ENCODE results near the gene MICU1. TPM values are rescaled to one million over a fixed set of nuclear protein-coding genes. Genes with fewer than 3 reads are reported as not detected.
"Not testable (repeated sequence)": the region's sequence is repeated elsewhere in the genome, so short reads cannot be mapped to it uniquely, and the experiment has no call there.

The MICU1 gene
- total RNA-seq, 1 experiment from 2014 or later: 36.0 TPM

DNA sequence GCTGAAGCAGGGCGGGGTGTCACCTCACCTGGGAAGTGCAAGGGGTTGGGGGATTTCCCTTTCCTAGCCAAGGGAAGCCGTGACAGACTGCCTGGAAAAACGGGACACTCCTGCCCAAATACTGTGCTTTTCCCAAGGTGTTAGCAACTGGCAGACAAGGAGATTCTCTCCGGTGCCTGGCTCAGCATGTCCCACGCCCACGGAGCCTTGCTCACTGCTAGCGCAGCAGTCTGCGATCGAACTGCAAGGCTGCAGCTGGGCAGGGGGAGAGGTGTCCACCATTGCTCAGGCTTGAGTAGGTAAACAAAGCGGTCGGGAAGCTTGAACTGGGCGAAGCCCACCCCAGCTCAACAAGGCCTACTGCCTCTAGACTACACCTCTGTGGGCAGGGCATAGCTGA, 190.3 kb downstream of the MICU1 start:
- no peak for TF ChIP-seq FOXJ3 (CRISPR knock-in tag; IDR thresholded peaks at IDR 0.05; ENCODE audit: borderline replicate concordance)
- TF ChIP-seq CTCF (IDR thresholded peaks at IDR 0.05): no peak
- no peak for TF ChIP-seq GRHL2 (CRISPR knock-in tag; IDR thresholded peaks at IDR 0.05; ENCODE audit: insufficient replicate concordance, severe bottlenecking)
- no peak for TF ChIP-seq SP1 (CRISPR knock-in tag; conservative IDR thresholded peaks at IDR 0.05)
- TF ChIP-seq NR3C1 (CRISPR knock-in tag; conservative IDR thresholded peaks at IDR 0.05; ENCODE audit: low read depth): no peak
- no peak for TF ChIP-seq EMX1 (CRISPR knock-in tag; IDR thresholded peaks at IDR 0.05)
- TF ChIP-seq NR2C2 (CRISPR knock-in tag; IDR thresholded peaks at IDR 0.05): no peak
- no peak for TF ChIP-seq IRF2 (CRISPR knock-in tag; IDR thresholded peaks at IDR 0.05; ENCODE audit: borderline replicate concordance, low read depth)
- no peak for TF ChIP-seq JAZF1 (CRISPR knock-in tag; IDR thresholded peaks at IDR 0.05)
- TF ChIP-seq MAX (CRISPR knock-in tag; IDR thresholded peaks at IDR 0.05): no peak
- no peak for TF ChIP-seq GTF2I (CRISPR knock-in tag; conservative IDR thresholded peaks at IDR 0.05)
- no peak for TF ChIP-seq ZNF425 (CRISPR knock-in tag; conservative IDR thresholded peaks at IDR 0.05)
- Mint-ChIP-seq H3K27ac (no peak overlapping the region), H3K4me3 (no peak overlapping the region), H3K4me1 (peaks cover 3% of the 10 kb centered on the region; the same call in 1 of the 2 replicates), H3K27me3 (ENCODE audit: low read depth) (no peaks in the 10 kb centered on the region), H3K36me3 (no peaks in the 10 kb centered on the region), H3K9me3 (no peaks in the 10 kb centered on the region)
- ChIA-PET CTCF (interaction anchor here (0.7 to 1.5 kb wide), 3 partner anchors 9 to 71 kb away, joined by 3 to 4 read pairs (median 4); no protein-coding TSS in a partner anchor), POLR2A (interaction anchor here (0.6 kb wide), 1 partner anchor 23 kb away, joined by 5 read pairs; no protein-coding TSS in a partner anchor)
- ATAC-seq: no peak
- no peak for DNase-seq (ENCODE audit: low spot score)

DNA sequence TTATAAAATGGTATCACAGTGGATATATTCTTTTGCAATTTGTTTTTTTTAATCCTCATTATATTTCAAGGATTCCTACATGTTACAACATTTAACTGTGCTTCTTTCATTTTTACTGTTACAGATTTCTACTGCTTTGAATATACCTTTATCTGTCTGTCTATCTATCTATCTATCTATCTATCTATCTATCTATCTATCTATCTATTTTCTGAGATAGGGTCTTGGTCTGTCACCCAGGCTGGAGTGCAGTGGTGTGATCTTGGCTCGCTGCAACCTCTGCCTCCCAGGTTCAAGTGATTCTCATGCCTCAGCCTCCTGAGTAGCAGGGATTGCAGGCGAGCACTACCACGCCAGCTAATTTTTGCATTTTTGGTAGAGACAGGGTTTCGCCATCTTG, 194.9 kb downstream of the MICU1 start:
- DNase-seq (ENCODE audit: low spot score); H3K27ac Mint-ChIP-seq; H3K4me3 Mint-ChIP-seq; ATAC-seq; POLR2A ChIA-PET; H3K27me3 Mint-ChIP-seq (ENCODE audit: low read depth); CTCF ChIA-PET; H3K9me3 Mint-ChIP-seq; H3K36me3 Mint-ChIP-seq: not testable (repeated sequence)
- peaks cover 15% of the 10 kb centered on the region for H3K4me1 Mint-ChIP-seq

DNA sequence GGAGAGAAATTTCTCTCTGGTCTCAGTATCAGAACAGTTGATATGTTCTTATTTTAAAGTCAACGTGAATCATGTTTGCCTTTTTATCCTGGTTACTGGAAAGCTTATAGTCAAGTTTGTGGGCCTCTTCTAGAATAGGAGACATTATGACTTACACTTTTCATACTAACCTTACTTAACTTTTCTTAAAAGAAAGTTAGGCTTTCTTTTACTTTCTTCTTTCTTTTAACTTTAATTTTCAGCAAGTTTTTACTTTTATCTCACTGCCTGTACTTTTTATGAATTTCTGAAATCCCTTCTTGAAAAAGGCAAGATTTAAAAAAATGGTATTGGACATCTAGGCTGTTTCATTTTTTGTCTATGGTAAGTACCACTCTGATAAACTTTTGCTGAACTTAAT, 195.9 kb downstream of the MICU1 start:
- ChIA-PET POLR2A (no interaction called here), CTCF (no interaction called here)
- DNase-seq (ENCODE audit: low spot score) (no peak), ATAC-seq (no peak)
- H3K27ac Mint-ChIP-seq: no peak overlapping the region
- peaks cover 15% of the 10 kb centered on the region for H3K4me1 Mint-ChIP-seq
- no peaks in the 10 kb centered on the region for H3K36me3 Mint-ChIP-seq
- H3K27me3 Mint-ChIP-seq (ENCODE audit: low read depth): no peaks in the 10 kb centered on the region
- H3K9me3 Mint-ChIP-seq: no peaks in the 10 kb centered on the region
- TF ChIP-seq AR (CRISPR knock-in tag; IDR thresholded peaks at IDR 0.05) (no peak), E2F1 (CRISPR knock-in tag; IDR thresholded peaks at IDR 0.05) (no peak)
- no peak overlapping the region for H3K4me3 Mint-ChIP-seq
